NB4 (cell line): Measurements from ENCODE around the gene C1orf174.

Experiments
- DNase-seq: peaks from one replicate; pipeline ENCODE4 v3.0.0; 2010; ENCODE audit warnings: low read depth
- H3K4me3 ChIP-seq: one replicate; pipeline ENCODE4 v1.5.1; 2011; ENCODE audit warnings: mild to moderate bottlenecking, low read depth, low read length, moderate library complexity
- CTCF ChIP-seq: IDR thresholded peaks from one replicate; pipeline ENCODE4 v1.5.1; 2012; ENCODE audit warnings: low read depth, low read length
- MAX ChIP-seq: IDR thresholded peaks from 2 replicates; pipeline ENCODE4 v1.6.1; 2011; ENCODE audit warnings: low read depth, low read length
- MYC ChIP-seq: IDR thresholded peaks from 2 replicates; pipeline ENCODE4 v1.6.1; 2011; ENCODE audit warnings: low read depth, low read length
- POLR2A ChIP-seq: IDR thresholded peaks from 2 replicates; pipeline ENCODE4 v1.6.1; 2011; ENCODE audit warnings: mild to moderate bottlenecking; ENCODE audit not compliant: insufficient read length; ENCODE audit errors: extremely low read depth

C1orf174 gene

GRCh38 chr1:3895279-3895950, 4.7 kb downstream of the C1orf174 start:
- no peak for TF ChIP-seq MAX
- no peak for TF ChIP-seq MYC
- no peak for TF ChIP-seq POLR2A
- no peak for TF ChIP-seq CTCF
- DNase-seq = no peak
- H3K4me3 ChIP-seq = no peak overlapping the region

GRCh38 chr1:3894626-3895278, 5.3 kb downstream of the C1orf174 start:
- H3K4me3 ChIP-seq = no peak overlapping the region
- TF ChIP-seq MYC = no peak
- no peak for TF ChIP-seq POLR2A
- no peak for TF ChIP-seq CTCF
- TF ChIP-seq MAX = no peak
- DNase-seq = no peak

- TF ChIP-seq MYC (no peak), CTCF (no peak), MAX (no peak), POLR2A (no peak)
- DNase-seq = no peak
- no peak overlapping the region for H3K4me3 ChIP-seq
These were observed 6.9 kb downstream of the C1orf174 start for GRCh38 chr1:3893190-3893589.

- DNase-seq = no peak
- no peak for TF ChIP-seq MYC
- no peak for TF ChIP-seq CTCF
- TF ChIP-seq MAX = no peak
- no peak for TF ChIP-seq POLR2A
- no peak overlapping the region for H3K4me3 ChIP-seq
These were observed 7.3 kb downstream of the C1orf174 start for GRCh38 chr1:3892748-3893147.

- TF ChIP-seq MYC (no peak), MAX (no peak), POLR2A (no peak), CTCF (no peak)
- no peak for DNase-seq
- H3K4me3 ChIP-seq = no peak overlapping the region
These were observed 8.7 kb downstream of the C1orf174 start for GRCh38 chr1:3891329-3891865.
